ENCODE measurements around the gene MUCL3.

Gene MUCL3

GRCh38 chr6:30947231-30947630 is 6.5 kb downstream of the MUCL3 start:
- H3K9ac ChIP-seq (ENCODE audit: low read length) = no peak overlapping the region

GRCh38 chr6:30948811-30949210 is 8.0 kb downstream of the MUCL3 start:
- DNase-seq (ENCODE audit: low read depth) = no peak
- Histone ChIP-seq H3K4me1 (ENCODE audit: control insufficient read depth, insufficient read depth, low read length) (no peaks in the 10 kb centered on the region), H3K9ac (ENCODE audit: low read length) (no peak overlapping the region), H3K27me3 (replicated peaks; ENCODE audit: control insufficient read depth, insufficient read depth, low read length) (peaks cover 87% of the 10 kb centered on the region), H3K36me3 (ENCODE audit: control insufficient read depth, insufficient read depth, low read length, severe bottlenecking) (no peaks in the 10 kb centered on the region), H3K4me3 (ENCODE audit: low read length) (no peak overlapping the region), H3K9me3 (ENCODE audit: control insufficient read depth, low read length) (peaks cover 27% of the 10 kb centered on the region)

More at GRCh38 chr6:30947231-30947630, 6.5 kb downstream of the MUCL3 start:
- Histone ChIP-seq H3K9me3 (ENCODE audit: control insufficient read depth, low read length) (peaks cover 27% of the 10 kb centered on the region), H3K36me3 (ENCODE audit: control insufficient read depth, insufficient read depth, low read length, severe bottlenecking) (no peaks in the 10 kb centered on the region), H3K27me3 (replicated peaks; ENCODE audit: control insufficient read depth, insufficient read depth, low read length) (peaks cover 82% of the 10 kb centered on the region), H3K4me3 (ENCODE audit: low read length) (no peak overlapping the region), H3K4me1 (ENCODE audit: control insufficient read depth, insufficient read depth, low read length) (peaks cover 3% of the 10 kb centered on the region)
- DNase-seq (ENCODE audit: low read depth) = no peak

- Histone ChIP-seq H3K4me1 (ENCODE audit: control insufficient read depth, insufficient read depth, low read length) (no peaks in the 10 kb centered on the region), H3K4me3 (ENCODE audit: low read length) (no peak overlapping the region), H3K36me3 (ENCODE audit: control insufficient read depth, insufficient read depth, low read length, severe bottlenecking) (no peaks in the 10 kb centered on the region), H3K9ac (ENCODE audit: low read length) (no peak overlapping the region), H3K27me3 (replicated peaks; ENCODE audit: control insufficient read depth, insufficient read depth, low read length) (peaks cover 83% of the 10 kb centered on the region), H3K9me3 (ENCODE audit: control insufficient read depth, low read length) (peaks cover 27% of the 10 kb centered on the region)
- DNase-seq (ENCODE audit: low read depth) = no peak
Observed at GRCh38 chr6:30951907-30952469, 11.2 kb downstream of the MUCL3 start.

GRCh38 chr6:30954631-30955366 is 14.0 kb downstream of the MUCL3 start:
- H3K27me3 ChIP-seq (replicated peaks; ENCODE audit: control insufficient read depth, insufficient read depth, low read length) = peaks cover 68% of the 10 kb centered on the region
- no peak overlapping the region for H3K9ac ChIP-seq (ENCODE audit: low read length)
- no peak for DNase-seq (ENCODE audit: low read depth)
- no peaks in the 10 kb centered on the region for H3K36me3 ChIP-seq (ENCODE audit: control insufficient read depth, insufficient read depth, low read length, severe bottlenecking)
- no peaks in the 10 kb centered on the region for H3K4me1 ChIP-seq (ENCODE audit: control insufficient read depth, insufficient read depth, low read length)
- peaks cover 19% of the 10 kb centered on the region for H3K9me3 ChIP-seq (ENCODE audit: control insufficient read depth, low read length)
- peak overlapping the region; percentile 61 for H3K4me3 ChIP-seq (ENCODE audit: low read length)

GRCh38 chr6:30955367-30956042 is 14.7 kb downstream of the MUCL3 start:
- peak; percentile 59 for DNase-seq (ENCODE audit: low read depth)
- H3K4me3 ChIP-seq (ENCODE audit: low read length) = peak overlapping the region; percentile 61
- H3K9ac ChIP-seq (ENCODE audit: low read length) = peak overlapping the region; percentile 36
- H3K9me3 ChIP-seq (ENCODE audit: control insufficient read depth, low read length) = peaks cover 14% of the 10 kb centered on the region
- no peaks in the 10 kb centered on the region for H3K4me1 ChIP-seq (ENCODE audit: control insufficient read depth, insufficient read depth, low read length)
- peaks cover 63% of the 10 kb centered on the region for H3K27me3 ChIP-seq (replicated peaks; ENCODE audit: control insufficient read depth, insufficient read depth, low read length)
- no peaks in the 10 kb centered on the region for H3K36me3 ChIP-seq (ENCODE audit: control insufficient read depth, insufficient read depth, low read length, severe bottlenecking)

GRCh38 chr6:30957716-30958115 is 16.9 kb downstream of the MUCL3 start:
- peaks cover 10% of the 10 kb centered on the region for H3K4me1 ChIP-seq (ENCODE audit: control insufficient read depth, insufficient read depth, low read length)
- peaks cover 42% of the 10 kb centered on the region for H3K27me3 ChIP-seq (replicated peaks; ENCODE audit: control insufficient read depth, insufficient read depth, low read length)
- H3K9me3 ChIP-seq (ENCODE audit: control insufficient read depth, low read length) = no peaks in the 10 kb centered on the region
- no peak for DNase-seq (ENCODE audit: low read depth)
- no peaks in the 10 kb centered on the region for H3K36me3 ChIP-seq (ENCODE audit: control insufficient read depth, insufficient read depth, low read length, severe bottlenecking)
- H3K4me3 ChIP-seq (ENCODE audit: low read length) = no peak overlapping the region
- H3K9ac ChIP-seq (ENCODE audit: low read length) = no peak overlapping the region

- H3K27me3 ChIP-seq (replicated peaks; ENCODE audit: control insufficient read depth, insufficient read depth, low read length) = peaks cover 29% of the 10 kb centered on the region
- H3K36me3 ChIP-seq (ENCODE audit: control insufficient read depth, insufficient read depth, low read length, severe bottlenecking) = no peaks in the 10 kb centered on the region
- peaks cover 10% of the 10 kb centered on the region for H3K4me1 ChIP-seq (ENCODE audit: control insufficient read depth, insufficient read depth, low read length)
- peak; percentile 81 for DNase-seq (ENCODE audit: low read depth)
- H3K4me3 ChIP-seq (ENCODE audit: low read length) = no peak overlapping the region
- H3K9me3 ChIP-seq (ENCODE audit: control insufficient read depth, low read length) = no peaks in the 10 kb centered on the region
- H3K9ac ChIP-seq (ENCODE audit: low read length) = no peak overlapping the region
Observed at GRCh38 chr6:30960907-30961673, 20.3 kb downstream of the MUCL3 start.

GRCh38 chr6:30962716-30963115 is 21.9 kb downstream of the MUCL3 start:
- H3K9me3 ChIP-seq (ENCODE audit: control insufficient read depth, low read length) = no peaks in the 10 kb centered on the region
- H3K4me1 ChIP-seq (ENCODE audit: control insufficient read depth, insufficient read depth, low read length) = peaks cover 10% of the 10 kb centered on the region
- no peak for DNase-seq (ENCODE audit: low read depth)
- H3K27me3 ChIP-seq (replicated peaks; ENCODE audit: control insufficient read depth, insufficient read depth, low read length) = peaks cover 22% of the 10 kb centered on the region
- H3K36me3 ChIP-seq (ENCODE audit: control insufficient read depth, insufficient read depth, low read length, severe bottlenecking) = no peaks in the 10 kb centered on the region
- no peak overlapping the region for H3K9ac ChIP-seq (ENCODE audit: low read length)
- H3K4me3 ChIP-seq (ENCODE audit: low read length) = no peak overlapping the region

- Histone ChIP-seq H3K4me3 (ENCODE audit: low read length) (no peak overlapping the region), H3K4me1 (ENCODE audit: control insufficient read depth, insufficient read depth, low read length) (peaks cover 10% of the 10 kb centered on the region), H3K27me3 (replicated peaks; ENCODE audit: control insufficient read depth, insufficient read depth, low read length) (peaks cover 21% of the 10 kb centered on the region), H3K9ac (ENCODE audit: low read length) (no peak overlapping the region), H3K9me3 (ENCODE audit: control insufficient read depth, low read length) (no peaks in the 10 kb centered on the region), H3K36me3 (ENCODE audit: control insufficient read depth, insufficient read depth, low read length, severe bottlenecking) (no peaks in the 10 kb centered on the region)
- no peak for DNase-seq (ENCODE audit: low read depth)
Observed at GRCh38 chr6:30963641-30964040, 22.9 kb downstream of the MUCL3 start.

- Histone ChIP-seq H3K4me1 (ENCODE audit: control insufficient read depth, insufficient read depth, low read length) (peaks cover 10% of the 10 kb centered on the region), H3K9me3 (ENCODE audit: control insufficient read depth, low read length) (no peaks in the 10 kb centered on the region), H3K4me3 (ENCODE audit: low read length) (no peak overlapping the region), H3K9ac (ENCODE audit: low read length) (no peak overlapping the region), H3K27me3 (replicated peaks; ENCODE audit: control insufficient read depth, insufficient read depth, low read length) (peaks cover 19% of the 10 kb centered on the region), H3K36me3 (ENCODE audit: control insufficient read depth, insufficient read depth, low read length, severe bottlenecking) (no peaks in the 10 kb centered on the region)
- no peak for DNase-seq (ENCODE audit: low read depth)
Observed at GRCh38 chr6:30964075-30964474, 23.3 kb downstream of the MUCL3 start.

GRCh38 chr6:30965140-30965601 is 24.4 kb downstream of the MUCL3 start:
- Histone ChIP-seq H3K27me3 (replicated peaks; ENCODE audit: control insufficient read depth, insufficient read depth, low read length) (peaks cover 17% of the 10 kb centered on the region), H3K9ac (ENCODE audit: low read length) (no peak overlapping the region), H3K36me3 (ENCODE audit: control insufficient read depth, insufficient read depth, low read length, severe bottlenecking) (no peaks in the 10 kb centered on the region), H3K9me3 (ENCODE audit: control insufficient read depth, low read length) (no peaks in the 10 kb centered on the region), H3K4me1 (ENCODE audit: control insufficient read depth, insufficient read depth, low read length) (peaks cover 10% of the 10 kb centered on the region), H3K4me3 (ENCODE audit: low read length) (no peak overlapping the region)
- no peak for DNase-seq (ENCODE audit: low read depth)

Data from adipocyte (in vitro differentiated cells).